ENCODE results near the gene SLC2A2. TPM values are rescaled to one million over a fixed set of nuclear protein-coding genes. Genes with fewer than 3 reads are reported as not detected.

SLC2A2 gene
- total and polyA plus RNA-seq, 7 donors, result not detected

DNA sequence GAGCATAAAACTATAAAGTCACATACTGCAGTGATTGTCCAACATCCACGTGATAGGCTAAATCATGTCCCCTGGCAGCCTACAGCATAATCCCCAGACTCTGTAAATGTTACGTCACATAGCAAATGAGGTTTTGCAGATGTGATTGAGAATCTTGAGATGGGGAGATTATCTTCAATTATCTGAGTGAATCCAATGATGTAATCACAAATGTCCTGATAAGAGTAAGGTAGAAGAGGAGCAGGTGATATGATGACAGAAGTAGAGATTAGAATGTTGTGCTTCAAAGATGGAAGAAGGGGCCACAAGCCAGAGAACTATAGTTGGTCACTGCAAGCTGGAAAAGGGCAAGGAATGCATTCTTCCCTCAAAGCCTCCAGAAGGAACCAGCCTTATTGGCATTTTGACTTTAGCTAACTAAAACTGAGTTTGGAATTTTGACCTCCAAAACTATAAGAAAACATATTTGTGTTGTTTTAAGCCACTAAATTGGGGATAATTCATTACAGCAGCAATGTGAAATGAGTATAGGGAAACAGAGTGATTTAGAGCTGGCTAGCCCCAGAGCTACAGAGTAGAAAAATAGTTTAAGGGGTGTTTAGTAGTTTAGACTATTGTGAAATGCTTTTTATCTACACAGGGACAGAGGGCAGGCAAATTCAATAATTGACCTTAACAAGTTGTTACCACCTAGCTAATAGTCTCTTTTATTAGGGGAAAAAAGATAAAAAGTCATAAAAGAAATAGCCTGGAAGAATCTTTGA is 15.2 kb downstream of the SLC2A2 start:
- Histone ChIP-seq H3K9me3 (no peaks in the 10 kb centered on the region), H3K27ac (no peak overlapping the region), H3K36me3 (no peaks in the 10 kb centered on the region), H3K4me3 (no peak overlapping the region), H3K27me3 (no peaks in the 10 kb centered on the region), H3K4me1 (no peaks in the 10 kb centered on the region)
- intact Hi-C loops (cut with DNase I), result no loop called here
- no peak for TF ChIP-seq POLR2A (IDR thresholded peaks at IDR 0.05)
- TF ChIP-seq POLR2AphosphoS5 (IDR thresholded peaks at IDR 0.05), result no peak
- TF ChIP-seq, protein P1, sequence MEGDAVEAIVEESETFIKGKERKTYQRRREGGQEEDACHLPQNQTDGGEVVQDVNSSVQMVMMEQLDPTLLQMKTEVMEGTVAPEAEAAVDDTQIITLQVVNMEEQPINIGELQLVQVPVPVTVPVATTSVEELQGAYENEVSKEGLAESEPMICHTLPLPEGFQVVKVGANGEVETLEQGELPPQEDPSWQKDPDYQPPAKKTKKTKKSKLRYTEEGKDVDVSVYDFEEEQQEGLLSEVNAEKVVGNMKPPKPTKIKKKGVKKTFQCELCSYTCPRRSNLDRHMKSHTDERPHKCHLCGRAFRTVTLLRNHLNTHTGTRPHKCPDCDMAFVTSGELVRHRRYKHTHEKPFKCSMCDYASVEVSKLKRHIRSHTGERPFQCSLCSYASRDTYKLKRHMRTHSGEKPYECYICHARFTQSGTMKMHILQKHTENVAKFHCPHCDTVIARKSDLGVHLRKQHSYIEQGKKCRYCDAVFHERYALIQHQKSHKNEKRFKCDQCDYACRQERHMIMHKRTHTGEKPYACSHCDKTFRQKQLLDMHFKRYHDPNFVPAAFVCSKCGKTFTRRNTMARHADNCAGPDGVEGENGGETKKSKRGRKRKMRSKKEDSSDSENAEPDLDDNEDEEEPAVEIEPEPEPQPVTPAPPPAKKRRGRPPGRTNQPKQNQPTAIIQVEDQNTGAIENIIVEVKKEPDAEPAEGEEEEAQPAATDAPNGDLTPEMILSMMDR (IDR thresholded peaks at IDR 0.05), result no peak
- no peak for TF ChIP-seq EP300 (IDR thresholded peaks at IDR 0.05)
- DNase-seq, result no peak
- 43 to 76% methylated on average over 2 of the region's 2 CpGs for WGBS, 2 donors

GRCh38 chr3:171007316-171007715 is 19.2 kb downstream of the SLC2A2 start:
- TF ChIP-seq, protein P1 (IDR thresholded peaks at IDR 0.05), result no peak
- TF ChIP-seq POLR2AphosphoS5 (IDR thresholded peaks at IDR 0.05) (no peak), POLR2A (IDR thresholded peaks at IDR 0.05) (no peak), EP300 (IDR thresholded peaks at IDR 0.05) (no peak)
- Histone ChIP-seq H3K4me1 (no peaks in the 10 kb centered on the region), H3K9me3 (no peaks in the 10 kb centered on the region), H3K27ac (no peak overlapping the region), H3K27me3 (no peaks in the 10 kb centered on the region), H3K4me3 (no peak overlapping the region), H3K36me3 (no peaks in the 10 kb centered on the region)
- no peak for DNase-seq
- intact Hi-C loops (cut with DNase I), result no loop called here

GRCh38 chr3:171005648-171006047 is 20.9 kb downstream of the SLC2A2 start:
- H3K27ac ChIP-seq, result no peak overlapping the region
- intact Hi-C loops (cut with DNase I), result no loop called here
- no peaks in the 10 kb centered on the region for H3K9me3 ChIP-seq
- no peak for DNase-seq
- WGBS, 2 donors, result 91% methylated on average over 4 of the region's 4 CpGs
- H3K27me3 ChIP-seq, result no peaks in the 10 kb centered on the region
- no peaks in the 10 kb centered on the region for H3K4me1 ChIP-seq
- no peak for TF ChIP-seq EP300 (IDR thresholded peaks at IDR 0.05)
- TF ChIP-seq POLR2A (IDR thresholded peaks at IDR 0.05), result no peak
- TF ChIP-seq, protein P1 (IDR thresholded peaks at IDR 0.05), result no peak
- H3K4me3 ChIP-seq, result no peak overlapping the region
- H3K36me3 ChIP-seq, result no peaks in the 10 kb centered on the region

- H3K36me3 ChIP-seq, result no peaks in the 10 kb centered on the region
- intact Hi-C loops (cut with DNase I), result no loop called here
- H3K4me3 ChIP-seq, result no peak overlapping the region
- TF ChIP-seq, protein P1 (IDR thresholded peaks at IDR 0.05), result no peak
- no peak for TF ChIP-seq EP300 (IDR thresholded peaks at IDR 0.05)
- no peak for TF ChIP-seq POLR2AphosphoS5 (IDR thresholded peaks at IDR 0.05)
- no peak for TF ChIP-seq POLR2A (IDR thresholded peaks at IDR 0.05)
- DNase-seq, result no peak
- WGBS, 2 donors, result 22 to 62% methylated on average over 5 of the region's 5 CpGs
- H3K27ac ChIP-seq, result no peak overlapping the region
- H3K4me1 ChIP-seq, result peaks cover 0 to 30% (median 11%) of the 10 kb centered on the region in 4 donors
- H3K27me3 ChIP-seq, result no peaks in the 10 kb centered on the region
- H3K9me3 ChIP-seq, result no peaks in the 10 kb centered on the region
These were observed 24.4 kb downstream of the SLC2A2 start for GRCh38 chr3:171001957-171002694.
